SK-N-SH (cell line): ENCODE data around the gene WNK1. TPM values are rescaled to one million over a fixed set of nuclear protein-coding genes. Genes with fewer than 3 reads are reported as not detected.

Experiments used
- CTCF ChIA-PET: fragments of 300-600, 350-600 bp; formaldehyde crosslinking; extraction: SDS; loops from one replicate; lab custom pipeline; 2021; lab: Yijun Ruan, JAX
- POLR2A ChIA-PET: fragments of 350-600 bp; sonication (Branson Sonifier 250); formaldehyde crosslinking; extraction: SDS; loops from one replicate; lab custom pipeline; 2020; ENCODE audit warnings: antibody characterized with exemption, inconsistent platforms; lab: Yijun Ruan, JAX
- DNase-seq: peaks from one replicate; pipeline ENCODE4 v3.0.0; 2012
- H2AFZ ChIP-seq: fragments of 200-600 bp; sonication (generic); 2 replicates; pipeline ENCODE4 v1.8.1; 2016; ENCODE audit warnings: antibody characterized with exemption, mild to moderate bottlenecking, low read depth
- H3F3A ChIP-seq: fragments of 200-600 bp; sonication (generic); replicated peaks from 2 replicates; pipeline ENCODE3; 2016; ENCODE audit warnings: antibody characterized with exemption, mild to moderate bottlenecking; ENCODE audit not compliant: insufficient read depth
- H3K27ac ChIP-seq, 2 experiments: fragments of 200-500 bp in 1 of 2; fragments of 200-600 bp in 1 of 2; sonication (Bioruptor generic) in 1 of 2; sonication (generic), shearing (Covaris generic) in 1 of 2; 2 replicates each; pipeline versions ENCODE4 v1.5.1 to v1.6.1; 2014 to 2016; ENCODE audit warnings: low read depth in 2 of 2, inconsistent platforms in 1 of 2, low read length in 1 of 2, mild to moderate bottlenecking in 1 of 2, mixed read lengths in 1 of 2
- H3K27me3 ChIP-seq: fragments of 200-600 bp; sonication (generic), shearing (Covaris generic); 2 replicates; pipeline ENCODE4 v1.6.1; 2016; ENCODE audit warnings: mixed run types; ENCODE audit not compliant: insufficient read depth
- H3K36me3 ChIP-seq, 2 experiments: fragments of 200-500 bp in 1 of 2; fragments of 200-600 bp in 1 of 2; sonication (Bioruptor generic) in 1 of 2; sonication (generic) in 1 of 2; replicated peaks in 1 of 2; 2 replicates each; pipeline versions ENCODE3 to v1.5.1; 2014 to 2016; ENCODE audit warnings: low read length in 1 of 2, mild to moderate bottlenecking in 1 of 2; ENCODE audit not compliant: insufficient read depth in 2 of 2, control insufficient read depth in 1 of 2
- H3K4me1 ChIP-seq, 2 experiments: fragments of 200-500 bp in 1 of 2; fragments of 200-600 bp in 1 of 2; sonication (Bioruptor generic) in 1 of 2; sonication (generic), shearing (Covaris generic) in 1 of 2; 2 replicates each; pipeline versions ENCODE4 v1.5.1 to v1.6.1; 2014 to 2016; ENCODE audit warnings: low read depth in 1 of 2, low read length in 1 of 2, mixed run types in 1 of 2; ENCODE audit not compliant: insufficient read depth in 2 of 2, control insufficient read depth in 1 of 2
- H3K4me2 ChIP-seq: fragments of 200-600 bp; sonication (generic), shearing (Covaris generic); 2 replicates; pipeline ENCODE4 v1.6.1; 2017; ENCODE audit warnings: mixed run types
- H3K4me3 ChIP-seq, 2 experiments: fragments of 200-500 bp in 1 of 2; fragments of 200-600 bp in 1 of 2; sonication (Bioruptor generic) in 1 of 2; sonication (generic), shearing (Covaris generic) in 1 of 2; 2 replicates each; pipeline versions ENCODE4 v1.5.1 to v1.8.1; 2014 to 2016; ENCODE audit warnings: low read depth in 2 of 2, inconsistent platforms in 1 of 2, low read length in 1 of 2, mild to moderate bottlenecking in 1 of 2, mixed read lengths in 1 of 2, moderate library complexity in 1 of 2
- H3K79me2 ChIP-seq: fragments of 200-600 bp; sonication (generic); 2 replicates; pipeline ENCODE4 v1.8.1; 2017; ENCODE audit warnings: mild to moderate bottlenecking; ENCODE audit not compliant: insufficient read depth
- H3K9ac ChIP-seq: fragments of 200-600 bp; sonication (generic); 2 replicates; pipeline ENCODE4 v1.6.1; 2017; ENCODE audit warnings: mixed run types
- H3K9me2 ChIP-seq: fragments of 200-600 bp; sonication (generic); 2 replicates; pipeline ENCODE4 v1.6.1; 2017; ENCODE audit warnings: mixed run types
- H3K9me3 ChIP-seq: fragments of 200-600 bp; sonication (generic); 2 replicates; pipeline ENCODE4 v1.6.1; 2017; ENCODE audit warnings: mixed run types, mild to moderate bottlenecking, moderate library complexity
- H4K20me1 ChIP-seq: fragments of 200-600 bp; sonication (generic); 2 replicates; pipeline ENCODE4 v1.6.1; 2017; ENCODE audit warnings: mild to moderate bottlenecking, mixed run types; ENCODE audit not compliant: insufficient read depth
- CHD2 ChIP-seq: fragments of 150-350 bp; IDR thresholded peaks from 2 replicates; pipeline ENCODE4 v1.6.1; 2018; ENCODE audit warnings: low read length; ENCODE audit not compliant: partially characterized antibody
- EZH2phosphoT487 ChIP-seq: fragments of 200-600 bp; sonication (generic); IDR thresholded peaks from 2 replicates; pipeline ENCODE4 v1.6.1; 2017; ENCODE audit warnings: low read depth, mixed run types, mild to moderate bottlenecking, antibody characterized with exemption, moderate library complexity, borderline replicate concordance
- FOXM1 ChIP-seq: IDR thresholded peaks from 2 replicates; pipeline ENCODE4 v1.4.0; 2012; ENCODE audit warnings: low read depth, mild to moderate bottlenecking
- GABPA ChIP-seq: IDR thresholded peaks from 2 replicates; pipeline ENCODE4 v1.4.0; 2012; ENCODE audit warnings: low read depth, mild to moderate bottlenecking
- GATA2 ChIP-seq: sonication (generic); formaldehyde crosslinking; IDR thresholded peaks from 2 replicates; pipeline ENCODE4 v1.5.0; 2020; ENCODE audit warnings: mild to moderate bottlenecking, missing genetic modification reagents
- MEF2A ChIP-seq: IDR thresholded peaks from 2 replicates; pipeline ENCODE4 v1.4.0; 2012; ENCODE audit warnings: low read depth, borderline replicate concordance
- MXI1 ChIP-seq: IDR thresholded peaks from 2 replicates; pipeline ENCODE4 v1.6.1; 2012; ENCODE audit warnings: mild to moderate bottlenecking, low read depth, low read length, improper control_type of control experiment
- NFIC ChIP-seq: IDR thresholded peaks from 2 replicates; pipeline ENCODE4 v1.4.0; 2012; ENCODE audit warnings: borderline replicate concordance
- NRF1 ChIP-seq: IDR thresholded peaks from 2 replicates; pipeline ENCODE4 v1.6.1; 2012; ENCODE audit warnings: low read depth, mild to moderate bottlenecking, low read length
- POLR2AphosphoS5 ChIP-seq: IDR thresholded peaks from 2 replicates; pipeline ENCODE4 v1.6.1; 2012; ENCODE audit warnings: low read depth, low read length
- RCOR1 ChIP-seq: fragments of 150-350 bp; IDR thresholded peaks from 2 replicates; pipeline ENCODE4 v1.6.1; 2017; ENCODE audit warnings: antibody characterized with exemption, low read length
- RFX5 ChIP-seq: IDR thresholded peaks from 2 replicates; pipeline ENCODE4 v1.6.1; 2012; ENCODE audit warnings: mild to moderate bottlenecking, improper control_type of control experiment, low read length
- RXRA ChIP-seq: IDR thresholded peaks from 2 replicates; pipeline ENCODE4 v1.4.0; 2012; ENCODE audit warnings: low read depth, mild to moderate bottlenecking, borderline replicate concordance
- SMC3 ChIP-seq: IDR thresholded peaks from 2 replicates; pipeline ENCODE4 v1.6.1; 2012; ENCODE audit warnings: low read depth, low read length, improper control_type of control experiment
- TCF12 ChIP-seq: IDR thresholded peaks from 2 replicates; pipeline ENCODE4 v1.4.0; 2012
- WGBS: methylation state at CpG from one replicate; pipeline ENCODE4 v1.1.6; 2017; ENCODE audit warnings: low lambda C conversion rate; 5-methylcytosine and 5-hydroxymethylcytosine counted together
- polyA plus RNA-seq, 3 experiments: library from polyadenylated mRNA; depleted of rRNA; stranded (reverse); fragments of >200 nt; gene quantifications; 2 replicates each; pipeline ENCODE4 v1.2.3, GENCODE V29; 2012
- TF ChIP-seq, protein P1 (sequence below): fragments of 150-350 bp; IDR thresholded peaks from 2 replicates; pipeline ENCODE4 v1.6.1; 2016; ENCODE audit warnings: mild to moderate bottlenecking, low read depth, low read length
- TF ChIP-seq, protein P2 (sequence below): IDR thresholded peaks from 2 replicates; pipeline ENCODE4 v1.4.0; 2012; ENCODE audit warnings: low read depth, borderline replicate concordance
- TF ChIP-seq, protein P3 (sequence below): IDR thresholded peaks from 2 replicates; pipeline ENCODE4 v1.6.1; 2012; ENCODE audit warnings: mild to moderate bottlenecking, low read depth, low read length, moderate library complexity

The WNK1 gene
- polyA plus RNA-seq, 1 of the 3 experiments (the other 2 are of a cell fraction), result 30.5 TPM

DNA sequence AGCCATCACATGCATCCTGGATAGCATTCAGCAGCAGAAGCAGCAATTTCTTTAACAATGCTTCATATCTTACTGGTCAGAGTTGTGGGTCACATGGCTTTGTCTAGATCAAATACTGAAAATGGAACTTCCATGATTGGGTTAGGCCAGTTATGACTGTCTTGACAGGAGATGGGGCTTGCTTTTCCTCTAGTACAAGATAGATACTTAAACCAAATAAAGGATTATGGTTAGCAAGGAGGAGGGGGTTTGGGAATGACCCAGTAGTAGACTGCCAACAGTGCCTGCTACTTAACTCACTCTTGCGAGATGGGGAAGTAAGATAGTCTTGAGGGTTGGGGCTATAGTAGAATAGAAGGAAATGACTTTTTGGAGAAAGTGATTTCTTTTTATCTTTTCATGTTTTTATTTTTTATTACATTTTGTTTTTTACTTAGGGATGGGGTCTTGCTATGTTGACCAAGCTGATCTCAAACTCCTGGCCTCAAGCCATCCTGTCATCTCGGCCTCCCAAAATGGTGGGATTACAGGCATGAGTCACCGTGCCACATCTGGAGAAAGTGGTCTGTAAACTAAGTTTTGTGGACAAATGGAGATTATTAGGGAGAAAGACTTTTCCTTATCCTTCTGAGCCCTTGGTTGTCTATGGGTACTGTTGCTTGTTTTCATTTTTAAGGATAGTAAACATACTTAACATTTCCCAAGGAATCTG is 37.6 kb downstream of the WNK1 start:
- Histone ChIP-seq H3K27ac (peak overlapping the region in 1 of 2 experiments; percentile 2; a peak in 1 of 4 replicates), H3K4me3 (no peak overlapping the region), H3F3A (peaks cover 15% of the 10 kb centered on the region), H4K20me1 (peaks cover 93% of the 10 kb centered on the region), H3K27me3 (no peaks in the 10 kb centered on the region), H3K79me2 (peaks cover 98% of the 10 kb centered on the region), H3K9ac (no peak overlapping the region), H2AFZ (no peak overlapping the region), H3K4me2 (no peak overlapping the region), H3K4me1 (peaks cover 0 to 21% of the 10 kb centered on the region in 2 experiments; a peak in 3 of 4 replicates), H3K9me3 (no peaks in the 10 kb centered on the region), H3K9me2 (no peaks in the 10 kb centered on the region), H3K36me3 (peaks cover 0 to 3% of the 10 kb centered on the region in 2 experiments)
- POLR2A ChIA-PET, result no interaction called here
- TF ChIP-seq, protein P1, sequence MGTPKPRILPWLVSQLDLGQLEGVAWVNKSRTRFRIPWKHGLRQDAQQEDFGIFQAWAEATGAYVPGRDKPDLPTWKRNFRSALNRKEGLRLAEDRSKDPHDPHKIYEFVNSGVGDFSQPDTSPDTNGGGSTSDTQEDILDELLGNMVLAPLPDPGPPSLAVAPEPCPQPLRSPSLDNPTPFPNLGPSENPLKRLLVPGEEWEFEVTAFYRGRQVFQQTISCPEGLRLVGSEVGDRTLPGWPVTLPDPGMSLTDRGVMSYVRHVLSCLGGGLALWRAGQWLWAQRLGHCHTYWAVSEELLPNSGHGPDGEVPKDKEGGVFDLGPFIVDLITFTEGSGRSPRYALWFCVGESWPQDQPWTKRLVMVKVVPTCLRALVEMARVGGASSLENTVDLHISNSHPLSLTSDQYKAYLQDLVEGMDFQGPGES, result no peak
- TF ChIP-seq RCOR1 (no peak), FOXM1 (no peak), TCF12 (no peak), SMC3 (no peak), MEF2A (no peak), EZH2phosphoT487 (no peak), RXRA (no peak), MXI1 (no peak), NFIC (no peak), RFX5 (no peak), CHD2 (no peak), NRF1 (no peak), GATA2 (CRISPR knock-in tag) (no peak), GABPA (no peak), POLR2AphosphoS5 (no peak)
- TF ChIP-seq, protein P2, sequence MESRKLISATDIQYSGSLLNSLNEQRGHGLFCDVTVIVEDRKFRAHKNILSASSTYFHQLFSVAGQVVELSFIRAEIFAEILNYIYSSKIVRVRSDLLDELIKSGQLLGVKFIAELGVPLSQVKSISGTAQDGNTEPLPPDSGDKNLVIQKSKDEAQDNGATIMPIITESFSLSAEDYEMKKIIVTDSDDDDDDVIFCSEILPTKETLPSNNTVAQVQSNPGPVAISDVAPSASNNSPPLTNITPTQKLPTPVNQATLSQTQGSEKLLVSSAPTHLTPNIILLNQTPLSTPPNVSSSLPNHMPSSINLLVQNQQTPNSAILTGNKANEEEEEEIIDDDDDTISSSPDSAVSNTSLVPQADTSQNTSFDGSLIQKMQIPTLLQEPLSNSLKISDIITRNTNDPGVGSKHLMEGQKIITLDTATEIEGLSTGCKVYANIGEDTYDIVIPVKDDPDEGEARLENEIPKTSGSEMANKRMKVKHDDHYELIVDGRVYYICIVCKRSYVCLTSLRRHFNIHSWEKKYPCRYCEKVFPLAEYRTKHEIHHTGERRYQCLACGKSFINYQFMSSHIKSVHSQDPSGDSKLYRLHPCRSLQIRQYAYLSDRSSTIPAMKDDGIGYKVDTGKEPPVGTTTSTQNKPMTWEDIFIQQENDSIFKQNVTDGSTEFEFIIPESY, result no peak
- TF ChIP-seq, protein P3, sequence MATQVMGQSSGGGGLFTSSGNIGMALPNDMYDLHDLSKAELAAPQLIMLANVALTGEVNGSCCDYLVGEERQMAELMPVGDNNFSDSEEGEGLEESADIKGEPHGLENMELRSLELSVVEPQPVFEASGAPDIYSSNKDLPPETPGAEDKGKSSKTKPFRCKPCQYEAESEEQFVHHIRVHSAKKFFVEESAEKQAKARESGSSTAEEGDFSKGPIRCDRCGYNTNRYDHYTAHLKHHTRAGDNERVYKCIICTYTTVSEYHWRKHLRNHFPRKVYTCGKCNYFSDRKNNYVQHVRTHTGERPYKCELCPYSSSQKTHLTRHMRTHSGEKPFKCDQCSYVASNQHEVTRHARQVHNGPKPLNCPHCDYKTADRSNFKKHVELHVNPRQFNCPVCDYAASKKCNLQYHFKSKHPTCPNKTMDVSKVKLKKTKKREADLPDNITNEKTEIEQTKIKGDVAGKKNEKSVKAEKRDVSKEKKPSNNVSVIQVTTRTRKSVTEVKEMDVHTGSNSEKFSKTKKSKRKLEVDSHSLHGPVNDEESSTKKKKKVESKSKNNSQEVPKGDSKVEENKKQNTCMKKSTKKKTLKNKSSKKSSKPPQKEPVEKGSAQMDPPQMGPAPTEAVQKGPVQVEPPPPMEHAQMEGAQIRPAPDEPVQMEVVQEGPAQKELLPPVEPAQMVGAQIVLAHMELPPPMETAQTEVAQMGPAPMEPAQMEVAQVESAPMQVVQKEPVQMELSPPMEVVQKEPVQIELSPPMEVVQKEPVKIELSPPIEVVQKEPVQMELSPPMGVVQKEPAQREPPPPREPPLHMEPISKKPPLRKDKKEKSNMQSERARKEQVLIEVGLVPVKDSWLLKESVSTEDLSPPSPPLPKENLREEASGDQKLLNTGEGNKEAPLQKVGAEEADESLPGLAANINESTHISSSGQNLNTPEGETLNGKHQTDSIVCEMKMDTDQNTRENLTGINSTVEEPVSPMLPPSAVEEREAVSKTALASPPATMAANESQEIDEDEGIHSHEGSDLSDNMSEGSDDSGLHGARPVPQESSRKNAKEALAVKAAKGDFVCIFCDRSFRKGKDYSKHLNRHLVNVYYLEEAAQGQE, result no peak
- no peak for DNase-seq
- 79% methylated on average over 3 of the region's 3 CpGs for WGBS
- CTCF ChIA-PET, result no interaction called here
